ENCODE data around the gene PRKCE. TPM values are rescaled to one million over a fixed set of nuclear protein-coding genes. Genes with fewer than 3 reads are reported as not detected.

The PRKCE gene
- total and polyA plus RNA-seq, 2 donors (not counting 1 experiment from before 2014, with no cell fraction given): 23.6 to 271 TPM

GRCh38 chr2:46018773-46019591, 367.5 kb downstream of the PRKCE start:
- Mint-ChIP-seq H3K4me3 (no peak overlapping the region), H3K4me1 (no peaks in the 10 kb centered on the region), H3K9me3 (ENCODE audit: insufficient read depth) (no peaks in the 10 kb centered on the region), H3K27ac (no peak overlapping the region), H3K27me3 (no peaks in the 10 kb centered on the region)
- TF ChIP-seq, protein P1, sequence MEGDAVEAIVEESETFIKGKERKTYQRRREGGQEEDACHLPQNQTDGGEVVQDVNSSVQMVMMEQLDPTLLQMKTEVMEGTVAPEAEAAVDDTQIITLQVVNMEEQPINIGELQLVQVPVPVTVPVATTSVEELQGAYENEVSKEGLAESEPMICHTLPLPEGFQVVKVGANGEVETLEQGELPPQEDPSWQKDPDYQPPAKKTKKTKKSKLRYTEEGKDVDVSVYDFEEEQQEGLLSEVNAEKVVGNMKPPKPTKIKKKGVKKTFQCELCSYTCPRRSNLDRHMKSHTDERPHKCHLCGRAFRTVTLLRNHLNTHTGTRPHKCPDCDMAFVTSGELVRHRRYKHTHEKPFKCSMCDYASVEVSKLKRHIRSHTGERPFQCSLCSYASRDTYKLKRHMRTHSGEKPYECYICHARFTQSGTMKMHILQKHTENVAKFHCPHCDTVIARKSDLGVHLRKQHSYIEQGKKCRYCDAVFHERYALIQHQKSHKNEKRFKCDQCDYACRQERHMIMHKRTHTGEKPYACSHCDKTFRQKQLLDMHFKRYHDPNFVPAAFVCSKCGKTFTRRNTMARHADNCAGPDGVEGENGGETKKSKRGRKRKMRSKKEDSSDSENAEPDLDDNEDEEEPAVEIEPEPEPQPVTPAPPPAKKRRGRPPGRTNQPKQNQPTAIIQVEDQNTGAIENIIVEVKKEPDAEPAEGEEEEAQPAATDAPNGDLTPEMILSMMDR (IDR thresholded peaks at IDR 0.05): no peak
- TF ChIP-seq EZH2 (IDR thresholded peaks at IDR 0.05; ENCODE audit: borderline replicate concordance, insufficient read depth, low read depth, low read length, poor library complexity, severe bottlenecking): no peak
- no peak overlapping the region for H3K4me3 ChIP-seq (ENCODE audit: control extremely low read depth in 1 of 5, extremely low read depth in 1 of 5, insufficient read depth in 1 of 5, low read depth in 2 of 5, low read length in 4 of 5)
- no peaks in the 10 kb centered on the region for H3K27me3 ChIP-seq (replicated peaks in 1 of 4; ENCODE audit: control extremely low read depth in 1 of 4, control insufficient read depth in 3 of 4, insufficient read depth in 4 of 4, low read length in 3 of 4)
- intact Hi-C loops (cut with micrococcal nuclease): no loop called here
- CTCF ChIA-PET: no interaction called here
- no peak overlapping the region for H3K4me2 ChIP-seq (replicated peaks; ENCODE audit: low read depth, low read length, poor library complexity, severe bottlenecking)
- H3K9ac ChIP-seq (ENCODE audit: low read length): no peak overlapping the region
- H3K36me3 ChIP-seq (replicated peaks in 1 of 2; ENCODE audit: control extremely low read depth in 1 of 2, control insufficient read depth in 1 of 2, extremely low read depth in 1 of 2, insufficient read depth in 2 of 2, low read length in 1 of 2): peaks cover 0 to 44% of the 10 kb centered on the region in 2 experiments
- H3K4me1 ChIP-seq (ENCODE audit: control insufficient read depth in 2 of 2, insufficient read depth in 2 of 2, low read length in 2 of 2): no peaks in the 10 kb centered on the region
- DNase-seq (no peak), ATAC-seq (ENCODE audit: low read depth) (no peak)
- no peak overlapping the region for H2AFZ ChIP-seq (ENCODE audit: insufficient read depth, low read depth, low read length, poor library complexity, severe bottlenecking)
- H3K27ac ChIP-seq (ENCODE audit: low read length in 2 of 2): no peak overlapping the region
- no peaks in the 10 kb centered on the region for H4K20me1 ChIP-seq (ENCODE audit: control insufficient read depth, insufficient read depth, low read length, poor library complexity, severe bottlenecking)
- no peaks in the 10 kb centered on the region for H3K79me2 ChIP-seq (ENCODE audit: control insufficient read depth, insufficient read depth, low read length)
- 99% methylated on average over 7 of the region's 10 CpGs for WGBS (ENCODE audit: insufficient coverage)
- POLR2A ChIA-PET: no interaction called here
- H3K9me3 ChIP-seq (ENCODE audit: control extremely low read depth in 1 of 3, control insufficient read depth in 2 of 3, insufficient read depth in 1 of 3, low read length in 2 of 3): no peaks in the 10 kb centered on the region

DNA sequence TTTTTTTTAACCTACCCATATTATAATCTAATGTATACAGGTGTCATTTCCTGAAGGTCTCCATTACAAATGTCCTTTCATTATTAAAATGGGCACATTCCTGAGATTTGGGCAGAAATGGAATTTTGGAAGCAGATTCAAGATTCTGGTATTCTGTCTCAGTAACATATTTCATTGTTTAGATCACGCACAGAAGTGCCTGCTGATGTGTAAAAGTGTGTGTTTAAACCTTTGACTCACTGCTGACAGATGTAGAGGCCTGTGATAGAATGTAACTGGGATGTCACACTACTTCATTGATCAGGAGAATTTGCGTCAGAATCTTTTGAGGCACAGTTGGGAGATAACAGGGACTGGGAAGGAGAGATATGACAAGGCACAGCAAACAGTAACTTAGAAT, 368.9 kb downstream of the PRKCE start:
- DNase-seq: no peak
- no peak overlapping the region for H3K4me3 Mint-ChIP-seq
- POLR2A ChIA-PET: no interaction called here
- Histone ChIP-seq H3K4me1 (ENCODE audit: control insufficient read depth in 2 of 2, insufficient read depth in 2 of 2, low read length in 2 of 2) (no peaks in the 10 kb centered on the region), H3K79me2 (ENCODE audit: control insufficient read depth, insufficient read depth, low read length) (no peaks in the 10 kb centered on the region), H3K27ac (ENCODE audit: low read length in 2 of 2) (no peak overlapping the region), H3K9ac (ENCODE audit: low read length) (no peak overlapping the region), H2AFZ (ENCODE audit: insufficient read depth, low read depth, low read length, poor library complexity, severe bottlenecking) (no peak overlapping the region), H3K4me3 (ENCODE audit: control extremely low read depth in 1 of 5, extremely low read depth in 1 of 5, insufficient read depth in 1 of 5, low read depth in 2 of 5, low read length in 4 of 5) (no peak overlapping the region), H3K4me2 (replicated peaks; ENCODE audit: low read depth, low read length, poor library complexity, severe bottlenecking) (no peak overlapping the region), H3K27me3 (replicated peaks in 1 of 4; ENCODE audit: control extremely low read depth in 1 of 4, control insufficient read depth in 3 of 4, insufficient read depth in 4 of 4, low read length in 3 of 4) (no peaks in the 10 kb centered on the region), H3K9me3 (ENCODE audit: control extremely low read depth in 1 of 3, control insufficient read depth in 2 of 3, insufficient read depth in 1 of 3, low read length in 2 of 3) (no peaks in the 10 kb centered on the region), H4K20me1 (ENCODE audit: control insufficient read depth, insufficient read depth, low read length, poor library complexity, severe bottlenecking) (no peaks in the 10 kb centered on the region), H3K36me3 (replicated peaks in 1 of 2; ENCODE audit: control extremely low read depth in 1 of 2, control insufficient read depth in 1 of 2, extremely low read depth in 1 of 2, insufficient read depth in 2 of 2, low read length in 1 of 2) (peaks cover 0 to 47% of the 10 kb centered on the region in 2 experiments)
- CTCF ChIA-PET: no interaction called here
- 100% methylated on average over 2 of the region's 2 CpGs for WGBS (ENCODE audit: insufficient coverage)
- no peaks in the 10 kb centered on the region for H3K4me1 Mint-ChIP-seq
- intact Hi-C loops (cut with micrococcal nuclease): no loop called here
- no peaks in the 10 kb centered on the region for H3K9me3 Mint-ChIP-seq (ENCODE audit: insufficient read depth)
- no peaks in the 10 kb centered on the region for H3K27me3 Mint-ChIP-seq
- TF ChIP-seq, protein P1 (IDR thresholded peaks at IDR 0.05): no peak
- no peak for TF ChIP-seq EZH2 (IDR thresholded peaks at IDR 0.05; ENCODE audit: borderline replicate concordance, insufficient read depth, low read depth, low read length, poor library complexity, severe bottlenecking)
- H3K27ac Mint-ChIP-seq: no peak overlapping the region
- no peak for ATAC-seq (ENCODE audit: low read depth)
